HG03139 (cell line): ENCODE measurements around the gene TCF7.

Experiments
- ATAC-seq: cut with Tn5 transposase; IDR thresholded peaks from one replicate; pipeline ENCODE4 v1.9.1; 2021; ENCODE audit not compliant: unreplicated experiment

Gene TCF7

DNA sequence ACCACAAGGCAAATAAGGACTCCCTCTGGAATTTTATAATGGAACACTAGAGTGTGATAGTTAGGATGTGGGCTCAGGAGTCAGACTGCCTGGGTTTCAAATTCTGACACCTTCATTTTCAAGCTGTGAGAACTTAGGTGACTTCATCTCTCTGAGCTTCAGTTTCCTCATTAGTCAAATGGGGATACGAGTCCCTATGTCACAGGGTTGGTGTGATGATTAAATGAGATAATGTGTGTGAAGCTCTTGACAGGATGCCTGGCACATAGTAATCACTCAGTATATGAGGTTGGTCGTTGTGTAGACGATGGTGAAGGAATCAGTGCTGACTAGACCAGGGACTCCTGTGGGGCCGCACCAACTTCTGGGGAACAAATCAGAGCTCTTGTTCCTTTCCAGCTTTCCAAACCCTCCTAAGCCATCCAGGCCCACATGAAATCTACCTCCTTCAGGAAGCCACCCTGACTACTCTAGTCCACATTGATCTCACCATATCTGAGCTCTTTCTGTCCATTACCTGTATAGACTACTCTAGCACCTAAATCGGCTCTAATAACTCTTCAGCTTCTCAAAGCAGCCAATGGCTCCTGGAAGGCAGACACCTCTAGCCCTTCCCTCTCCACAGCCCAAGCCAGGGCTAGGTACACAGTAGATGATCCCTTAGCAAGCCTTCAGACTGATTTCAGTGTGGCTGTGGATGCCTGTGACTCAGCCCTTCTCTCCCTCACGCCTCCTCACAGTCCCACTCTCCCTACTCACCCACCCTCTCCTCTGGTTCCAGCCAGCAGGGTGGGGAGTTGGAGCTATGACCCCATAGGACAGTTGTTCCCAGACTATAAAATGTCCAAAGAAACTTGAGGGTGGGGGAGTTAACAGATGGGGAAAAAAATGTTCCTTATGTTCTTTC is 2.5 kb upstream of the TCF7 start:
- no peak for ATAC-seq

DNA sequence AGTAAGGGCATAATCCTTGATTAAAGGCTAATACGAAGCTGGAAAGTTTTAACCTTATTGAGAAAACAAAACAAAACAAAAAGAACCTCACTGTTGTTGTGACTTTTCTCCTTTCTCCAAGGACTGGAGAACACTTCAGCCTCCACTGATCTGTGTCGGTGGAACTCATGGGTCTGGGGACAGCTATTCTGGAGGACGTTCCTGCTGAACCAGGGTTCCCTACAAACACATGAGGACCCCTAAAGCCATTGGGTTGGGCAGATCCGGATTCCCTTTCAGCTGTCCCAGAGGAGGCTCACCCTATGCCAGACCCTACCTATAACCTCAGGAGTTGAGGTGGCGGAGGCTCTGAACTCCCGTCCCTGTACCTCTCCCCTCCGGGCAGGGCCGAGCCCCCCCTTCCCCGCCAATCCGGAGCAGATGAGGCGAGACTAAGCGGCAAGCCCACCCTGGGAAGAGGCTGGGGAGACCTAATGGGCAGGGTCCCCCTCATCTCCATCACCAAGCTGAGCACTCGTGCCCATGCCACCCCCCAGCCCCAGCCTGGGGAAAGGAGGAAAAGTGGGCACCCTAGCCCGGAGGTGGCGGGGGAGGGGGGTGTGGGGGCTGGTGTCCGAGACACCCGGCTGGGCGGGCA is 1.6 kb upstream of the TCF7 start:
- ATAC-seq, result no peak

DNA sequence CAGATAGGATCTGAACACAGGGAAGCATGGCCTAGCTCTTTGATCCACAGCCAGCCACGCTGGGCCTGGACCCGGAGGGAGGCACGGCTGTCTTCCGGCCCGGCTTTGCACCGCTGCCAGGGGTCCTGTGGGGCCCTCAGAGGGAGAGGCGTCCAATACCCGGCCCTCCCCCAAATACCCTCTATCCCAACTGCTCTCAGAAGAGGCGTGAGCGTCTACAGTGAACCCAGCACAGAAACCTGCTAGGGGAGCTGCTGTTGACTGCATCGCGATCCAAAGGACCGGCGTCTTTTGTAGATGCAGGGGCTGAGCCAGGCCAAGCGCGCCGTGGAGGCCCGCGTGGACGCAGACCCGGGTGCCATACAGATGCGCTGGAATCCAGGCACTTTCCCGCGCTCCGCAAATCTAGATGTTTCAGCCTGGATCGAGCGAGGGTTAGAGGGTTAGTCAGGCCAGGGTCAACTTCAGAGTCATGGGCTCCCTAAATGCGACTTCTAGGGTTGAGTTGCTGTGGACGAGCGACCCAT is 1.1 kb upstream of the TCF7 start:
- no peak for ATAC-seq

DNA sequence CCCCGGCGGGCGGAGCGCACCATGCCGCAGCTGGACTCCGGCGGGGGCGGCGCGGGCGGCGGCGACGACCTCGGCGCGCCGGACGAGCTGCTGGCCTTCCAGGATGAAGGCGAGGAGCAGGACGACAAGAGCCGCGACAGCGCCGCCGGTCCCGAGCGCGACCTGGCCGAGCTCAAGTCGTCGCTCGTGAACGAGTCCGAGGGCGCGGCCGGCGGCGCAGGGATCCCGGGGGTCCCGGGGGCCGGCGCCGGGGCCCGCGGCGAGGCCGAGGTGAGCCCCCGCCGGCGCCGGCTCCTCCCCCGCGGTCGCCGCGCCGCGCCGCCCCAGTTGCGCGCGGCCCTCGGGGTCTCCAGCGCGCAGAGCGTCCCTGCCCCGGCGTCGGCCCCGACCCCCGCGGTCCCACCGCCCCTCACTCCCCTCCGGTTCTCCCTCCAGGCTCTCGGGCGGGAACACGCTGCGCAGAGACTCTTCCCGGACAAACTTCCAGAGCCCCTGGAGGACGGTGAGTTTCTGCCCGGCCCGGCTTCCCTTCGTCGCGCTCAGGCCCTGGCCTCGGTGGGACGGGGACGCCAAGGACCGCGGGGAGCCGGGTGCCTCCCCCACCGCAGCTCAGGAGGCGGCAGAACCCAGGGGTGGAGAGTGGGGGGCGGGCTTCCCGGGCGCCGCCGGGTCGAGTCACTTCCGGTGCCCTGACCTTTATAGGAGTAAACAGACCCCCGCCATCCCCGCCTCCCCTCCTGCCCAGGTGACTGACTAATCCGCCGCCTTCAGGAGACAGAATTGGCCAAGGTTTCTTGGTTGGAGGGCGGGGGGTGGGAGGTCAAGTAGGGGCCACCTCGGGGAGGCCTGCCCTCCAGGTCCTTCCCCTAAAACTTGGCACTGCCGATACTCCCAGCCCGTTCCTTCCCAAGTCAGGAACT is 665 bp downstream of the TCF7 start:
- no peak for ATAC-seq

DNA sequence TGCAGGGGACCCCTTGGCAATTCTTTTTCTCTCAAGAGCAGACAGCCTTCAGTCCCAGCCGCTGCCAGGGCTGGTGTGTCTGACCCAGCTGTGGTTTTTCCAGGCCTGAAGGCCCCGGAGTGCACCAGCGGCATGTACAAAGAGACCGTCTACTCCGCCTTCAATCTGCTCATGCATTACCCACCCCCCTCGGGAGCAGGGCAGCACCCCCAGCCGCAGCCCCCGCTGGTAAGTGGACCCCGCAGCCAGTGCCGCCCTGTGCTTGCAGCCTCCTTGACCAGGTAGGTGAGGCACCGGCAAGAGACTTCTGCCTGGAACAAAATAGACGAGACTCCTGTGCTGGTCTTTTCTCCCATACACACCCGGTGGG is 1.3 kb downstream of the TCF7 start:
- ATAC-seq, result no peak

DNA sequence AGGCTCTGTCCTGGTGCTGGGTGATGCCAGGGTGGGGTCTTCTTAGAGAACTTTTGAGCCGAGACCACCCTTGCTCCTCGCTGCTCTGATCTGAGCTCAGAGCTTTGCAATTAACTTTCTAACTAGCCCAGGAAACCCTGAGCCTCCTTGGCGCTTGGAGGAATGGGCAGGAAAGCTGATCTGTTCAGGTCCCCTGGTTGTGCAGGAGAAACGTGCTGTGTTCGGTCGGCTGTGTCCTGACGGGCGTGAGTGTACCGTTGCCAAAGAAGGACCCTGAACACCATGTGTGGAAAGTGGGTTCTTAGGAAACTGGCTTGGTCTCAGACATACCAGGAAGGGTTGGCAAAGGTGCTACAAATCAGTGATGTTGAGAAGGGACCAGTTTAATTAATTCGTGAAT is 1.8 kb downstream of the TCF7 start:
- no peak for ATAC-seq

DNA sequence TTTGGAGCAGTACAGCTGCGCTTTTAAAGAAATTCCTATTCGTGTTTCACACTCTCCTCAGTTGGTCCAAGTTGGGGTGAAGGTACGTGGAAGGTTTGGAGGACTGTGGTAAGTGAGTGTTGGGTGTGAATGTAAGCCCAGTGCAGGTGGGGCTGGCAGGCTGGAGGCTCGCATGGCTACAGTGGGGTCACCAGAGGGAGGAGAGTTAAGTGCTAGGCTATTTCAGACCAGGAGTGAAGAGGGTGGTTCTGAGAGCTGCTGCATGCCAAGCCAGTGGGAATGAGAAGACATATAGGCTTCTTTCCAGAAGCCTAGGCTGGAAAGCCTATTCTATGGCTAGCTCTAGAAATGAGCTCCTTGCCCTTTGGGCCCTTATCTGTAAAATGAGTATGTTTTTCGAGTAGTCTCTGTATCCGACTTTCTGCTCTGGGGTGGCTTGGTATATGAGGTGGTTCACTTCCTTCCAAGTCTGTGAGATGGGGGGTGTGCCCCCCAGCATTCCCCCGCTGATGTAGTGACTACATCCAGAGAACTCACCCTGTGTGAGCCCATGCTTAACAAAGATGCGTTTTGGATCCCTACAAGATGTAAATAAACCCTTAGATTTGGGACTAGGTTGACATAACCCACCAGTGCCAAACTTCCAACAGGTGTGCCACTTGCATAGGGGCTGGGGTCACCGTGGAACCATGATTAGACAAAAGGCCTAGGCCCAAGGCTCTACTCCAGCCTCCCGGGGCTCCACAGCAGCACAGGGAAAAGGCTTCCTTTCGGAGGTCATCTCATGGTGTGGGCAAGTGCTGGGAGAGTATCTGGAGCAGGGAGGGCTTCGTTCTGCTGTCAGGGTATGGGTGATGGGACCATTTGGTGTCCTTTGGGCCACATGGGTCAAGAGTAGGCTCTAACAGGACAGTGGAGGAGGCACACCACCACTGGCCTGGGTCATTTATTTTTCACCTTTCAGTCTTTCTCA is 2.6 kb downstream of the TCF7 start:
- no peak for ATAC-seq

DNA sequence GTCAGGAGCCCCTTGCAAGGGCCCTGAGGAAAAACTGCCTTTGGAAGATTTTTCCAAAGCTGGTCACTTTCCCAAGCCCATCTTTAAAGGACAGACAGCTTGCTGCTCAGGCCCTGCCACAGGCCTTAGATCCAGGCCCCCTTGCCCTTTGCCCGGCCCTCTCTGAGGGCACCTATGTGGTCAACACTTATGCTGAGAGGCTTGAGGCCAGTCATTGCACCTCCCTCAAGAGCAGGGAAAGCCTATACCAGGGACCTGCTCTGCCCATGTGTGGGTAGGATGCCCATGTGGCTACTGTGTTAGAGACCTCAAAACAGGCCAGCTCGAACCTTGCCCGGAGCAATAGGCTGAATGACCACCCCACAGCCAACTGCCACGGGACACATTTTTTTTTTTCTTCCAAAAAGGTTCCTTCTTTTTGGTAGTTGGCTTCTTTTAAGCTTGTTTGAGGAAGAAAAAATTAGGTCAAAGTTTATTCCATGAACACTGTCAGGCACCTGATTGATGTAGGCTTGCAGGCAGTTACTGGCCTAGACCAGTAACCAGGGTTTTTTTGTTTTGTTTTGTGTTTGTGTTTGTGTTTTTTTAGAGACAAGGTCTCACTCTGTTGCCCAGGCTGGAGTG is 3.8 kb downstream of the TCF7 start:
- ATAC-seq, result no peak

DNA sequence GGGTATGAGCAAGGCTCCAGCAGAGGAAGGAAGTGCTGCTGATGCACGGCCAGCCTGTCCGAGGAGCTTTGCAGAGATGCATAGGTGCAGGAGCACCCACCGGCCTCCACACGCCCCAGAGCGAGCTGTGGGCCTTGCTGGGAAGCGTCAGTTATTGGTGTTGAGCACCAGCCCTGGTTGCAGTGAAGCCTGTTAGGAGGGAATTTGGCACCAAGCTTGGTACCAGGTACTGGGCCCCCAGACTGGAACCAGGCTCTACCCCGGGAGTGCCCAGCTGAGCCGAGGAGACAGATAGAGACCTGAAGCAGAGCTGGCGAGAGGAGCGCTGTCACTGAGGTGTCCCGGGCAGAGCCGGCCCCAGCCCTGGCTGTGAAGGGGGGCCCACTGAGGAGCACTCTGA is 5.2 kb downstream of the TCF7 start:
- ATAC-seq, result no peak

DNA sequence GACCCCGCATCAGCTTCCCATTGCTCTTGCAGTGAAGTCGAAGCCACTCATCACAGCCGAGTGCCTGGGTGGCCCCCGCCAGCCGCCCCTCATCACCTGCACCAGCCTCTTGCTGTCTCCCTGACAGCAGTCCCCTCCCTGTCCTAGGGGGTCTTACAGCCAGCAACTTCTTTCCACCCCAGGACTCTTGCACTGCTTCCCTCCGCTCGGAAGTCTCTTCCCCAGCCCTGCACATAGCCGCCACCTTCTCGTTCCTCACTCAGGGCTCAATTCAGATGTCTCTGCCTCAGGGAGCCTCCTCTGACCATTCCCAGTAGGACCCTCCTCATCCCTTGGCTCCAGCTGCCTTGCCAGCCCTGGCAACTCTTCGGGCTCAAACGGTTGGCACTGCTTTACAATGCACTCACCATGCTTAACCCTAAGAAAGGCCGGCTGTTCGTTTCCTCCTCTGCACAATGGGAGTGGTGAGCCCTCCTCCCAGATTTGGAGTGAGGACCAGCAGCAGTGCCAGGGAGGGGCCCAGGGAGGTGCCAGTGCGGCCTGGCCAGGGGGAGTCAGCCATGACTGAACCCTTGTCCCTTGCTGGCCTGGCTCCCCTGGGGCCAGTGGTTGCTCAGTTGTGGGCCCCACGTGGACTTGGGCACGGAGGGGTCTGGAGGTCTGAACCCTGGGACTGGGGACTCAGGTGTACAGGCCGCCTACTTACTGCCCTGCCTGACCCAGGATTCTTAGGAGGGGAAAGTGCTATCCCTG is 6.1 kb downstream of the TCF7 start:
- ATAC-seq, result no peak

DNA sequence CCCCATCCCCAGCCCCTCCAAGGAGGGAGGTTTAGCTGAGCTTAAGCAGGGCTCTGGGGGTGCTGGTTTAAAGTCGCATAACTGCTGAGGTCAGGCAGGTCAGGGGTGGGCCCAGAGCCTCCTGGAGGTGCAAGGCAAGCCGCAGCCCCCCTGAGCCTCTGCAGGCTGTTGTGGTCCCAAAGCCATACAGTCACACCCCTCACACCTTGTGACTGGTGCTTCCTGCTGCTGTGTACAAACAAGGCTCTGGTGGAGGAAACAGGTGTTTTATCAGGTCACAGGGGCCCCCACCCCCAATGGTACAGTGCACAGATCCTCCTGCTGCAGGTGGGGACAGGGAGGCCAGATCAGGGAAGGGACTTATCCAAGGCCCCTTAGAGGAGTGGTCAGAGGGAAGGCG is 8.0 kb downstream of the TCF7 start:
- ATAC-seq, result no peak

DNA sequence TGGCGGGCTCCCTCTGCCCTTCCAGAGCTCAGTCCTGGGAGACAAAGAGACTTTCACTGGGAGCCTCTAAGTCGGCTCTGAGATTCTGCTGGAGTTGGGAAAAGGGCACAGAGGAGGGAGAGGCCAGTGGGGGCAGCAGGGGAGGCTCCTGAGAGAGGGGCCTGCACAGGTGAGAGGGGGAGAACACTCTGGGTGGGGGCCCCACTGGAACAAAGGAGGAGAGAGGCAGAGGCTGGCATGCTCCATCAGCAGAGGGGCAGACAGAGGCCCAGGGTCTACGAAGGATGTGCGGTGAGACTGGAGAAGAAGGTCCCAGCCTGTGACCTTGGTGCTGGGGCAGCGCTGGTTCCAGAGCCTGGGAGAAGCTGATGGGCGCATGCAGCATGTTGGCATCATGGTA is 8.9 kb downstream of the TCF7 start:
- no peak for ATAC-seq

DNA sequence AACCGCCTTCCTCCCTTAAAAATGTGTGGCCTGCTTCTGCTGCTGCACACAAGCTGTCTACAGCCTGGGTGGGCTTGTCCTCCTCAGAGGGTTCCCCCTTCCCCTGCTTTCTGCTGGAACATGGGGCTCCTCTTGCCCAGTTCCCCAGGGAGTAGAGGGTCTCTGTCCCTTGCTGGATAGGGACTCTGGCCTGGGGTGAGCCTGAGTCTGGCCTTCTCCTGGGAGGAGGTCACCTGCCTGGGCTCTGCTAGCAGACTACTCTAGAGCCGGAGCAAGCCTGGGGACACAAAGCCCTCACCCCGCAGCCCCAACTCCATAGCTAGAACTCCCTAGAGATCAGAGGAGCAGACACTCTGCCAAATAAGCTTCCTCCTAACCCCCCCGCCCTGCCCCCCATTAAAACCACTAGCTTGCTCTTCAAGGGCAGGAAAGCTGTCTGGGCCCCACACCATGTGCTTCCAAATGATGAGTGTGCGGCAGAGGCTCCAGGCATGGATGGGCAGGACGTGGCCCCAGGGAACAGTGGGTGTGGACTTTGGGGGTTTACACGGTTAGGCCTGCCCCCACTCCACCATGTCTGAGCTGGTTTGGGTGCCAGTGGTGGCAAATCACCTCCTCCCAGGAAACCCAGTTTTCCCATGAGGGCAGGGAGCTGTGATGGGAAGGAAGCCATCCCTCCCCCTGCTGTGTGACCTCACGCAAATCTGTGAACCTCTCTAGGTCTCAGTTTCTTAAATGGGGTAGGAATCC is 10.0 kb downstream of the TCF7 start:
- ATAC-seq, result no peak

DNA sequence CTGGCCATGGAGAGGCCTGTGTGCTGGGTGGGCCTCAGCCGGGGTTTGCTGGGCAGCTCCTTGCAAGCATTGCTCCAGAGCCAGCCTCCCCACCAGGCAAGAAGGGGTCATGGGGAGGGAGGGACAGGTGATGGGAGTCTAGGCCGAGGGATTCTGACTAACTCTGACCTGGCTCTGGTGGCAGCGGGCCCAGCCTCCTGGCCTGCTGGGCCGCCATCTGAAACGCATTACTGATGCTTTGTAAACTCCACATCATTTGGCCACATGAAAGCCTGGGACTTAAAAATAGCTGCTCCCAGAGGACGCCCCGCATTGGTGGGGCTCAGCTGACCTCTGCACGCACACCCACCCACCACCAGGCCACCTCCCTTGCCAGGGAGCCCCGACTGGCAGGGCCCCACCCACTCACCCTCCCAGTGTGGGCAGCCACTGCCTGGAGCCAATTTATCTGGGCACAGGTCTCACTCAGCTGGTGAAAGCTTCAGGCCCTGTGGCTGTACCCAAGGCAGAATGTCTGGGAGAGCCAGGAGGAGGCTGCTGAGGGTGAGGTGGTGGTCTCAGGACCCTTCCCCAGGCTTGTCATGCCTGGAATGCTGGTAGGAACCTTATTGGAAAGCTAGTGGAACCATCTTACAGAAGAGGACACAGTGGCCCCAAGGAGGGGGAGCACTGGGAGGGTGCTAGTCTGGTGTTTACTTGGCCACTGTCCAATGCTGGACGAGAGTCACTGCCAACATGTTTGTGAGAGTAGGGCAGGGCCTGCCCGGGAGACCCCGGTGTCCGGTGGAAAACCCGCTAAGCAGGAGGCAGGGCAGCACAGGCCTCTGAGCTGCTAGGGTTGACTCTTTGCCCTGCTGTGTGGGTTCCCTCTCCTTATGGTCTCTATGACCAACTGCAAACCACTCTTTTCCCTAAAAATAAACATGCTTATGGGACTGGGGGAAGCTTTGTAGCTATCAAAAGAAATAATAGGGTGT is 10.8 kb downstream of the TCF7 start:
- no peak for ATAC-seq

DNA sequence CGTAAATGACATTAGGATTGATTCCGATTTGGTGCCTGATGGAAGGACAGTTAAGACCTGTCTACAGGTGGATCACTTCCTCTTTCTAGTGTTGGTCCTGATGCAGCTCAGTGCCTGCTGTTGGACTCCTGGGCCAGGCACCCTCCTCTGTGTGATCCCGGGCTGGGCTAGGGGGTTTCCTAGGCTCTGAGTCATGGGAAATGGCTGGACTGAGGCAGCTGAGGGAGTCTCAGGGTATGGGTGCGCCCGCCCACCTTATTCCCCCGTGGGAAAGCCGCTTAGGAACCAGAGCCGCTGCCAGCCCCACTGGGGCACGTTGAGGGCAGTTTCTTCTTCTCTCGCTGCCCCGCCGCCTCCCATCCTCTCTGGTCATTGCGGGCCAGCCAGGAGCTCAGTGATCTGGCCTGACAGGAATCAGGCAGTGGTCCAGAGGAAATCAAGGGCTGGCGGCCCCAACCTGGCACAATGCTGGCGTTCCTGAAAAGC is 12.9 kb downstream of the TCF7 start:
- no peak for ATAC-seq

DNA sequence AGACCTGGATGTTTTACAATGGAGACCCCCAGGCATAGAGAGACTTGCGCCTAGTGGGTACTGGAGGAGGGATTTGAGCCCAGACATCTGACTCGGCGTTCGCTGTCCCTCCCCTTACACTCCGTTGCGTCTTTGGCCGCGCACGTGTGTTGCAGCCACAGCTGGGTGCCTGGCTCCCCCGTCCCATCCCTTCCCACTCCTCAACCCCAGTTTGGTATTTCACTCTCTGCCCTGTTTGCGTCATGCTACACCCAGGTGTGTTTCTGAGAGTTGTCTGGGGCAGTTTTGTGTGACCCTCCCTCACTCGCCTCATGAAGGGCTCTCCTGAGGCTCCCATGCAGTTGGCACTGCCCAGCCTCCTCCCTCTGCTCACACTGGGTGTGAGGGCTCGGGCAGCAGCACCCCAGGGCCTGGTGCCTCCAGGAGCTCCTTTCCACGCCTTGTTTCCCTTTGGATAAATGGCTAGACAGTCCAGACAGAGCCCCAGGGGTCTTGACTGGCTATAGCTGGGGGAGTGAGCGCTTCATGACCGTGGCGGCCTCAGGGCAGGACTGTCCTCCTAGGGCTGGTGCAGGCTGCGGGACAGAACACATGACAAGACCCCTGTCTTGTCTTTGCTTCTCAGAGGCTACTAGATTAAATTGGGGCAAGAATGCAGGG is 13.6 kb downstream of the TCF7 start:
- no peak for ATAC-seq

DNA sequence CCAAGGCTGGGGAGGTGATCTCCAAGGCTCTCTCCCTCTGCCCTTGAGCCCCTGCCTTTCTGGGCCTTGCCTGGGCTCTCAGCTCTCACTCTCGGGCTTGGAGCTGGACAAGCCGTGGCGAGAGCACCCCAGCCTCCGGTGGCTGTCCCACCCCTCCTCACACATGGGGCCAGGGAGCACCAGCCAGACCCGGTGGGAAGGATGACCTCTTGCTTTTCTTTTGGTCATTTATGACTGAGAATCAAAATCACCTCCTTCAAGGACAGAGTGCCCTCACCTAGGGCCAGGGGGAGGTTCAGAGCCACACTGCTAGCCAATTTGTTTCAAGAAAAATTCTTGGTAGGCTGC is 14.1 kb downstream of the TCF7 start:
- no peak for ATAC-seq
